ENCODE results near the gene OSBP2.
A peak's percentile ranks its signal among the peaks of the same experiment; 100 is the strongest.

The OSBP2 gene, protein sequence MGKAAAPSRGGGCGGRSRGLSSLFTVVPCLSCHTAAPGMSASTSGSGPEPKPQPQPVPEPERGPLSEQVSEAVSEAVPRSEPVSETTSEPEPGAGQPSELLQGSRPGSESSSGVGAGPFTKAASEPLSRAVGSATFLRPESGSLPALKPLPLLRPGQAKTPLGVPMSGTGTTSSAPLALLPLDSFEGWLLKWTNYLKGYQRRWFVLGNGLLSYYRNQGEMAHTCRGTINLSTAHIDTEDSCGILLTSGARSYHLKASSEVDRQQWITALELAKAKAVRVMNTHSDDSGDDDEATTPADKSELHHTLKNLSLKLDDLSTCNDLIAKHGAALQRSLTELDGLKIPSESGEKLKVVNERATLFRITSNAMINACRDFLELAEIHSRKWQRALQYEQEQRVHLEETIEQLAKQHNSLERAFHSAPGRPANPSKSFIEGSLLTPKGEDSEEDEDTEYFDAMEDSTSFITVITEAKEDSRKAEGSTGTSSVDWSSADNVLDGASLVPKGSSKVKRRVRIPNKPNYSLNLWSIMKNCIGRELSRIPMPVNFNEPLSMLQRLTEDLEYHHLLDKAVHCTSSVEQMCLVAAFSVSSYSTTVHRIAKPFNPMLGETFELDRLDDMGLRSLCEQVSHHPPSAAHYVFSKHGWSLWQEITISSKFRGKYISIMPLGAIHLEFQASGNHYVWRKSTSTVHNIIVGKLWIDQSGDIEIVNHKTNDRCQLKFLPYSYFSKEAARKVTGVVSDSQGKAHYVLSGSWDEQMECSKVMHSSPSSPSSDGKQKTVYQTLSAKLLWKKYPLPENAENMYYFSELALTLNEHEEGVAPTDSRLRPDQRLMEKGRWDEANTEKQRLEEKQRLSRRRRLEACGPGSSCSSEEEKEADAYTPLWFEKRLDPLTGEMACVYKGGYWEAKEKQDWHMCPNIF

DNA sequence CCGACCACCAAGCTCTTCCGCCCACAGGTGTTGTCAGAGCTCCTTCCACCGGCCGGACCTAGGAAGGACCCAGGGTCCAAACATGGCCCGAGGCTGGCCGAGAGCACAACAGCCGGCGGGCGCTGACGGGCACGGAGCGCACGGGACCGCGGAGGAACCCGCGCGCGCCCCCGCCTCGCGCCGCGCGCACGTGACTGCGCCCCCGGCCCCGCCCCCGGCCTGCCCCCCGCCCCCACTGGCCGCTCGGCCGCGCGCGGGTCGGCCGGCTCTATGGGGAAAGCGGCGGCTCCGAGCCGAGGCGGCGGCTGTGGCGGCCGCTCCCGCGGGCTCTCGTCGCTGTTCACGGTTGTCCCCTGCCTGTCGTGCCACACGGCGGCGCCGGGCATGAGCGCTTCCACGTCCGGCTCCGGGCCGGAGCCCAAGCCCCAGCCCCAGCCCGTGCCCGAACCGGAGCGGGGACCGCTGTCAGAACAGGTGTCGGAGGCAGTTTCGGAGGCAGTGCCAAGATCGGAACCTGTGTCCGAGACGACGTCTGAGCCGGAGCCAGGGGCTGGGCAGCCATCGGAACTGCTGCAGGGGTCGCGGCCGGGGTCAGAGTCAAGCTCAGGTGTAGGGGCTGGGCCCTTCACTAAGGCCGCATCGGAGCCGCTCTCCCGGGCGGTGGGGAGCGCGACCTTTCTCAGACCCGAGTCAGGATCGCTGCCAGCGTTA is at the start of gene OSBP2:
Gene OSBP2, plus strand, starts transcription at position 235 of the 711 bp plus-strand sequence. Its CDS starts 36 bp downstream, at position 271.
- peak; percentile 1 for DNase-seq (ENCODE audit: low read depth)

DNA sequence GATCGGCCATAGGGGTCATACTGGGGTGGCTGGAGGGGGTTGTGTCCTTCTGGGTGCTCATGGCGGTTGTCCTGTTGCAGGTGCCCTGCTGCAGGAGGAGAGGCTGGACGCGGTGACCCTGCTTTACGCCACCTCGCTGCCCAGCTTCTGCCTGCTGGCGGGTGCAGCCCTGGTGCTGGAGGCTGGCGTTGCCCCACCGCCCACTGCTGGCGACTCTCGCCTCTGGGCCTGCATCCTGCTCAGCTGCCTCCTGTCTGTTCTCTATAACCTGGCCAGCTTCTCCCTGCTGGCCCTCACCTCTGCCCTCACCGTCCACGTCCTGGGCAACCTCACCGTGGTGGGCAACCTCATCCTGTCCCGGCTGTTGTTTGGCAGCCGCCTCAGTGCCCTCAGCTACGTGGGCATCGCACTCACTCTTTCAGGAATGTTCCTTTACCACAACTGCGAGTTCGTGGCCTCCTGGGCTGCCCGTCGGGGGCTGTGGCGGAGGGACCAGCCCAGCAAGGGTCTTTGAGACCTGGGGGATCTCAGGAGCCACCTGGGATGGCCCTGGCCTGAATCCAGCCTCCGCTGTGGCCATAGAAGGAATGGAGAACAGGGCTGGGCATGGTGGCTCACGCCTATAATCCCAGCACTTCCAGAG is 48.0 kb upstream of the OSBP2 start:
- DNase-seq (ENCODE audit: low read depth): no peak

DNA sequence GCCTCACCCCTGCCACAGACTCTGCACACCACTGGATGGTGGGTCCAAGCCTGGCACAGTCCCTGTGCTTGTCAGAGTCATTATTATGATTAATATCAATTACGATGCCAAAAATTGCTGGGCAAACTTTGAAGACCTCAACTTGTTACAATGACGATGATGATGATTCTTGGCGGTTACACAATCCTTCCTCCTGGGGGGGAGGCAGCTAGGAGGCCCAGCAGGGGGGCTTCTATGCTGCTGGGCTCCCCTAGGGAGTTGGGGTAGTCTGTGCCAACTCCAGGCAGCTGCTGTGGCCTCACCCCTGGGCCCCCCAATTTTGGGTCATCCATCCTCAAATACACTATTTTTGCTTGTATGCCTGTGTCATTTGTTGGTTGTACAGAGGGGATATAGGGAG is 47.1 kb upstream of the OSBP2 start:
- no peak for DNase-seq (ENCODE audit: low read depth)

DNA sequence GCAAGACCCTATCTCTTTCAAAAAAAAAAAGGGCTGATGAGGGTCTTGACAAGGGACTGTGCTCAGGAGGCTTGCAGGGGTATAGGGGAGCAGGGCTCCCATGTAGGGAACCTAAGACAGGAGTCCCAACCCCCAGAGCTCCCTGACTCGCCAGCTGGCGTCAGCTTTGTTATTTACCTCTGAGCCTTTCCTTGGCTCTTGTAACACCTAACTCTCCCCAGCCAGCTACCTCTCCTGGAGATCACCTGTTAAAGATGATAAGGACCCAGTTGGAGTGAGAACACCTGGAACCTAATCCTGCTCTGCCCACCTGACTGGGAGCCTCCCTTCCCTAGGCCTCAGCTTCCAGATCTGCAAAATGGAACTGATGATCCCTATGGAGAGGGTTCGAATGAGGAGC is 45.8 kb upstream of the OSBP2 start:
- no peak for DNase-seq (ENCODE audit: low read depth)

DNA sequence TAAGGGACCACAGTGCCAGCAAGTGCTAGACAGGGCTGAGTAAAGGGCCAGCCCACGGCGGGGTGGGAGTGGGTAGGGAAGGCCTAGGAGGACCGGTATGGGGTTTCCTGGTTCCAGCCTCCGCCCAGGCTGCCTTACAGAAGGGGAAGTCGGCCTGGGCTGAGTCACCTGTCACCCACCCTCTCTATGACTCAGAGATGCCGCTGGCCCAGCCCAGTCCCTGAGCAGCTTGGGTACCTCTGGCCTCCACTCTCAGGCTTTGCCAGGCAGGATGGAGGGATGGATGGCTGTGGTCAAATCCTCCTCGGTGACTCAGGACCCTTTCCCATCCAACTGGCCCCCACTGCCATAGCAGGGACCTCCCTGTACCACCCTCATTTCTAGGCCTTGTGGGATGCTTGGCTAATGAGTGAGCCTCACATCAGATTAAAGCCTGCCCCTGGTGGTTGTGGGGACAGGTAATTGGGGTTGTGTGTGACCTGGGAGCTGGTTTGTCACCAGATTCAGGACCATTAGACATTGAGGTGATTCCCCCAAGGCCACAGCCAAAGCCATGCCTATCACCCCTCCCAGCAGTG is 45.2 kb upstream of the OSBP2 start:
- peak; percentile 45 for DNase-seq (ENCODE audit: low read depth)

DNA sequence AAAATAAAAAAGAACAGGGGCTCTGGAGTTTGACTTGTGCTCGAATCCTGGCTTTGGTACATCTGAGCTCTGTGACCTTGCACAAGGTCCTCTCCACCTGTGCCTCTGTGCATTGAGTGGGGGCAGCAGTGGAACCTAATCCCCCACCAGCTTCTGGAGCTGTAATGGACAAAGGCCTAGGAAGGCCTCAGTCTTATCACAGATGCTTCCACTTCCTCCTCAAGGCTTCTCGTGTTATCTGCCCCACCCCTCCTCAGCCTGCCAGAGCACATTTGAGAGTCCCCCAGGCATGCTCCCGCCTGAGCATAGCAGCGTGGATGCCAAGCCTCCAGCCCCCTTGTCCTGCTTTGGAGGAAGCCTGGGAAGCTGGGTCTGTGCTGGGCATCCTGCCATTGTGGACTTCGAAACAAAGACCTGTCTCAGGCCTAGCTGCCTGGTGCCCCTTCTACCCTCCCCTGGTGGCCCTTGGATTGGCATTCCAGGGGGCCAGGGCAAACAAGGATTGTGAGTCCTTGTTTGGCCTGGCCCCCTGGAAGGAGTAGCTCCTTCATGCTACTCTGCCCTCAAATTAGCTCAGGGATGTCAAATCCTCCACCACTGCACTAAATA is 44.1 kb upstream of the OSBP2 start:
- no peak for DNase-seq (ENCODE audit: low read depth)

DNA sequence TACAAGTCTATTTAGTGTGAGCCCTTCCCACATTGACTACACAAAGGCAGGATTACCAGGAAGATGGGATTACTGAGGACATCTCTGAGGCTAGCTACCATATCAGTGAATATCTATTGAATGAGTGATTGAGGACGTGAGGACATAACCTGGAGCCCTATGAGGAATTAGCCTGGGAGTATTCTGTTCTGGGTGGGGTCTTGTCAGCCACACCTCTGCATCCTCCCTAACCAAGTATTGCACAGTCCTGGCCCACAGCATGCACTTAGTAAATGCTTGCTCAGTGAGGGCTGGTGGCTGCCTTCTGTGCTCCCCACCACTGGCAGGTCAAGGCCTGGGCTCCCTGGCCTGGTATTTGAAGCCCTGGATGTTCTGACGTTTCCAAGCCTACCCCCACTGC is 41.8 kb upstream of the OSBP2 start:
- no peak for DNase-seq (ENCODE audit: low read depth)

DNA sequence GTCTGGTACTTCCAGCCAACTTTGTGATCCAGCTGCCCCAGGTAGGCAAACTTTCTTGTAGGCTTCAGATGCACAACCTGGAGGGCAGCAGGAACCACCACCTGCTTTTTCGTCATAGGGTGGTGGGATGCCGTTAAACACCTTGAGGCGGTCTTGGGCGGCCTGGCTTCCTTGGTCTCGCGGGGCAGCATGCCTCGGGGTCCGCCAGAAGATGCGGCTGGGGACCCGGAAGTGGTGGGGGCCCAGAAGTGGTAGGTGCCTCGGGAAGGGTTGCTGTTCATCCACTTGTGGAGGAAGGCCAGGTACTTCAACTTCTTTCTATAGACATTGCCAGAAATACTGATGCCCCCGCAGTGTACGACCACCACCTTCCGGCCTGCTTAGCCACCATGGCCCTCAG is 40.3 kb upstream of the OSBP2 start:
- no peak for DNase-seq (ENCODE audit: low read depth)

DNA sequence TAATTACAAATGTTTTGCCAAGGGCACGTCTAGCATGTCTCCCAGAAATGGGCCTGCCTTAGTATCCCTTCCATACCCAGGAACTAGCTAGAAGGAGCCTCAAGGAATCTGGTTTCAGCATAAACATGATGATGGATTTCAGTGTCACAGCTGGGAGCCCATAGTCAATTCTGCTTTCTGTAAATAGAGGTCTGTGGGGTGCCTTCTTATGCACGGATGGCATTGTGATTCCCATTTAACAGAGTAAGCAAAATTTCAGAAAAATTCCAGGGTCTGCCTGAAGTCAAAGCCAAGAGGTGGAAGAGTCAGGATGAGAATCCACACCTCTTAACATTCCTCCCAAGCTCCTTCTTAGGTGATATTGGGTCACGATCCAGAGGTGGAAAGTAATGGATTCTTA is 39.1 kb upstream of the OSBP2 start:
- no peak for DNase-seq (ENCODE audit: low read depth)

DNA sequence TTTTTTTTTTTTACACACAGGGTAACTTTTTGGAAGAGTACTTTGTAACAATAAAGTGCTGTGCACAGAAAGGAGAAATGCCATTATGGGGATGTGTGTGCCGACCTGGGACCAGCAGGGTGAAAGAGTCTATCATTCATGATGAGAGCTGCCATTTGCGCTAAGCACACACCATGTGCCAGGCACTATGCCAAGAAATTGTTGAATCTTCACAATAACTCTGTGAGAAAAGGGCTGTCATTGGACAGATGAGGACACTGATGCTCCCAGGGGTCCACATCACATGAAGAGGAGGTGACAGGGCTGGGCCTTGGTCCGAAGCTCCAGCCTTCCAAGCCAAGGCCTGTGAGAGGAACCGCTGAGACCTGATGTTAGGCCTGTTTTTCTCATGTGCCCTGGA is 32.6 kb upstream of the OSBP2 start:
- no peak for DNase-seq (ENCODE audit: low read depth)

DNA sequence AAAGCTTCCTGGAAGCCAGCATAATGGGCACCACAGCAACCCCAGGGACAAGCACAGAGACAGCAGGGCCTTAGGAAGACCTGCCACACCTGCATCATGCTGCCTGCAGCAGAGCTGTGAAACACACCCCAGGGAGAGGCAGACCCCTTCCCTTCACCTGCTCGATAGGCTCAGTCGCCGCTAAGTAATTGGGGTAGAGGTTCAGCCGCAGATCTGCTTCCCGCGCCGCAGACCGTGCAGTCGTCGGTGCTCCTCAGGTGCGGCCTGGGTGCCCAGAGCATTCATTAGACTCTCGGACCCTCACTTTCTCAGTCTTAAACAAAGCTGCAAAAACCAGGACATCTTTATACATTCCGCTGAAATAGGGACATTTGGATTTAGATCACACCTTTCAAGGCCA is 29.9 kb upstream of the OSBP2 start:
- no peak for DNase-seq (ENCODE audit: low read depth)

DNA sequence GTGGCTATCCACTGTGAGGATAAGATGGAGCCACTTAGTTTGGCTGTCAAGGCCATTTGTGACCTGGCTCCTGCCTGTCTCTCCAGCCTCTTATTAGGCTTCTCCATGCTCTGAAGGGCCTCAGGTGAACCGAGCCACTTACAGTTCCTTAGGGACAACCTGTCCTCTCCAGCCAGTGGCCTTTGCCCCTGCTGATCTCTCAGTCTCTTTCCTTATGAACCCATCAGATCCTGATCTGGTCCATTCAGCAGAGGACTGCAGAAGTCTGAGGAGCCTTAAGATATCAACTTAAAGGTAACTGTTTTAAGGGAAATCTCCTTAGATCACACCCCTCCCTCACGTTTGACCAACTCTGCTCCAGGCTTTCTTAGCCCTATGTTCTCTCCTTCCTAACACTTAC is 29.4 kb upstream of the OSBP2 start:
- no peak for DNase-seq (ENCODE audit: low read depth)

DNA sequence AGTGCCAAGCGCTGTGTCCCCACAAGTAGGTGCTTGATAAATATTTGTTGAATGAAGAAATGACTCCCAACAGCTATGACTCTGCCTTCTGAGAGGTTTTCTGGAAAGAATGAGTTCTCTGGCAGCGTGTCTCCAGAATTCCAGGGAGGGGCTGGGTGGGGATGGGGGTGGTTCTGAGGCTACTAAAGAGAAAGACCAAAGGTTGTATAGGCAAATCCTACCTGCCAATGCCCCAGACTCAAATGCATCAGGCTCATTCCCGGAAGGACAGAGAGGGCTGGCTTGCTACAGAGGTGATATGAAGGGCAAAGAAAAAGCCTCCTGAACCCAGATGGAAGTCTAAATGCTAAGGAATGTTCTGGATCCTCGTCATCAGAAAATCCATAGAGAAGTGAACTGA is 28.9 kb upstream of the OSBP2 start:
- DNase-seq (ENCODE audit: low read depth): no peak

DNA sequence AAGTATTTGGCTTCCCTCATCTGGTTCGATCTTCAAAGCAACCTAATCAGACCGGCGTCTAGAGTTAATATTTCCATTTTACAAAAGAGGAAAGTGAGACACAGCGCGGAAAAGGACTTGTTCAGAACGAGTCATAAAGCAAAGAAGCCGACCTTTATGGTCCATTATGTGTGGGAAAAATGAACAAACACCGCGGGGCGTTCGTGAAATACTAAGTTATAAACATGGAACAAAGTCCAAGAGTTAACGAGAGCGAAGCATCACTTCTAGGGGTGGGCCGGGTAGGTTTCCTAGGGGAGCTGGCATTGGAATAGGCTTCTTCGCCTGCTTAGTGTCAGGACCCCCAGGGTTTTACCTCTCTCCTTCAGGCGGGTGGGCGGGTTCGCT is 27.6 kb upstream of the OSBP2 start:
- no peak for DNase-seq (ENCODE audit: low read depth)

DNA sequence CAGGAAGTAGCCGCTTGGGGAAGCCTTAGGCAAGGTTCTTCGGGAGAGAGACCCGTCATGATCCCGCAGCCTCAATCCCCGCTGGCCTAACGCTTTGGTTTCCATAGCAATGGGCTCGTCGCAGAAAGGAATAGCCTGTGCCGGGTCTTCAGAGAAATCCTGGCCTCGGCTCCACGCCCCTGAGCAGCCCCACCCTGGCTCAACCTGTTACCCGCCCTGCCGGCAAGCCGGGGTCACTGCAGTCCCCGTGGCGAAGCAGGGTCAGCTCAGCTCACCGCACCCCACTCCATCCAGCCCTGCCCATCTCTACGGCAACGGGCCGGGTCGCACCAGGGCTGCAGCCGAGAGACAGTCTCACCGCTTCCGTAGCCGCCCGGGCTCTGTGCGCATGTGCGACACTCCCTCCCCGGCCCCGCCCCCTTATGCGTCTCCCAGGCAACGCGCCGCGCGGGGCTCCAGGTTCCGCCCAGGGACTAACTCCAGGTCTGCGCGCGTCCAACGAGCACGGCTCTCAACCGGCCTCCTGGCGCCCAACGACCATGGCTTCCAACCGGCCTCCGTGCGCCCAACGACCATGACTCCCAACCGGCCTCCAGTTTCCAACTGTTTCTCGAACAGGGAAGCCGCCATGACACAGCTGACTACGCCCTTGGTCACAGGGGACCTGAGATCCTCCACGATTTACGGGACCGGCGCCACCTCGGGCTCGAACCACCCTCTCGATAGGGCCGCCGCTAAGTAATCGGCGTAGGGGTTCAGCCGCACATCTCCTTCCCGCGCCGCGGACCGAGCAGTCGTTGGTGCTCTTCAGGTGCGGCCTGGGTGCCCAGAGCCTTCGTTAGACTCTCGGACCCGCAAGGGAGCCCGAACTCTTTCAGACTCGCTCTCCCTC is 26.9 kb upstream of the OSBP2 start, which contains the start of gene DUSP18:
Gene DUSP18, minus strand, starts transcription at position 382 of the 892 bp plus-strand sequence. CDS start 3,872 bp downstream, outside the sequence.
- DNase-seq (ENCODE audit: low read depth): peak; percentile 86

DNA sequence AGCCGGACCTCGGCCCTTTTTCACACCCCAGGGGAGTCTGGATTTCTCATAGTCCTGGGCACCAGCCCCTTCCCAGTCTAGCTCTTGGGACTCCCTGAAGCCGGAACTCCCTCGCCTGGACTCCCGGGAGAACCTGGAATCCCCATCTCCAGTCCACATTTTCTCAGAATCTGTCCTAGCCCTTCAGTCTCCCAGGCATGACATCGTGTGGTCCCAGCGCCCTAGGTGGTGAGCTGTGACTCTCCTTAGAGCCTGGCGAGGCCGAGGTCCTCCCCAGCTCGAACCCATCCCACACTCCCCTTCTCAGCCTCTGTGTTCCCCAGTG is 26.3 kb upstream of the OSBP2 start:
- no peak for DNase-seq (ENCODE audit: low read depth)

DNA sequence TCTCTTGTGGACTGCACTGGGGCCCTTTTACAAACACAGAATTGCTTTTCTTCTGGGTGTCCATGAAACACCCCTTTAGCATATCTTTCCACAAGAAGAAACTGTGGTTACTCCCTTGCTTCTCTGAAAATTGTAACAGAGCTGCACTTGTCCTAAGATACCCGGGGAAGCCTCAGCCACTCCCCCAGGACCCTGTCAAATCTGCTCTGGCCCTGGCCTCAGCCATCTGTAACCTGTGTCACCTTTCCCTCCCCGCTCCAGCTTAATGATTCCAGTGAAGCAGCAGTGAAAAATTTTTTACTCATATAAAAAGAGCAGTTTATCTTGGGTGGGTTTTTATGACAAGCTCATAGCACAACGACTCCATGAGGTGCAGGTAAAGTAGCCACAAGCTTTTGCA is 23.6 kb upstream of the OSBP2 start:
- no peak for DNase-seq (ENCODE audit: low read depth)

DNA sequence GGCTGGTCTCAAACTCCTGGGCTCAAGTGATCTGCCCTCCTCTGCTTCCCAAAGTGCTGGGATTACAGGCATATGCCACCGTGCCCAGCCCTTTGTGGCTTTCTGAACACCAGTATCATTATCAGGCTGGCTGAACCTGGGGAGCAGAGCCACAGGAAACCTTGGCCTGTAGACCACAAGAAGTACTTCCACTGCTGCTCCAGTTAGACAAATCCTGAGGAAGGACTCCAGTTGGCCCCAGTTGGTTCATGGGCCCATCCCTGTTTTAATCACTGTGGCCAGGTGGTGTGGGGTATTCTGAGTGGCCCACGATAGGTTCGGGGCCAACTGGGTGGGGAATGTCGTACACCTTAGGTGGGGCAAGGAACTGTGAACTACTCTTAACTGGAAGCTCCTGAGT is 21.5 kb upstream of the OSBP2 start:
- DNase-seq (ENCODE audit: low read depth): no peak

DNA sequence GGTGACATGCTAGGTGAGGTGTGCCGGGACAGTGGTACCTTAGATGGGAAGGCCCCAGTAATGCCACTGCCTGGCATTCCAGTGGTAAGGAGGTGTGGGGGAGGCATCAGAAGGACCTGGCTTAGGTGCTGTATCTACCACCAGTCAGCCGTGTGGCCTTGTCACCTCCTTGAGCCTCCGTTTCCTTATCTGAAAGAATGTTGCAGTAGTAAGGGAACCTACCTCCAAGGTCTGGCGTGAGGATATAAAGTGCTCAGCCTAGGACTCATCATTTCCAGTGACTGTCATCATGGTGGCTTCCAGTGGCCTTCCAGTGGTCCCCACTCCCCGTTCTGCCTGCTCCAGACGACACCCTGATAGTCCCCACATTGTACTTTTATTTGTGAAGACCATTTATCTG is 20.2 kb upstream of the OSBP2 start:
- no peak for DNase-seq (ENCODE audit: low read depth)

DNA sequence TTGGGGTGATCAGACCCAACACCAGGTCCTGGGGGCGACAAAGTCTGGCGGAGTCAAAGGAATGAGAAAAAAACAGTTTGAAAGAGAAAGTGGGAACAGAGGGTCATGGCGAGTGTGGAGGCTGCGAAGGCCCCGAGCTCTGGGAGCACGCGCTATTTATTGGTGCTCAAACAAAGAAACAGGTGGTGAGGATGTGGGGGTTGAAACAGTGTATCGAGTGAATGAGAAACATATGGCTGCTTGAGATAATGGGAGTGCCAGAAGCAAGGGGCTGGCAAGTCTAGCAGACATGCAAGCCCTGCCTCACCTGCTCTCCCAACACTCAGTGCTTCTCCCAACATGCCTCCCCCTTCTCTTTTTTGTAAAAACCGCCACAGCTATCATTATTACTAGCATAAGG is 19.2 kb upstream of the OSBP2 start:
- no peak for DNase-seq (ENCODE audit: low read depth)
